HEK293 (cell line): ENCODE data around the gene JUP.

Experiments
- CTCF ChIA-PET: fragments of 350-600 bp; formaldehyde crosslinking; extraction: SDS; loops from one replicate; lab custom pipeline; 2021; ENCODE audit warnings: antibody characterized with exemption; lab: Yijun Ruan, JAX
- POLR2A ChIA-PET: fragments of 300-600 bp; formaldehyde crosslinking; extraction: SDS; loops from one replicate; lab custom pipeline; 2020; ENCODE audit warnings: antibody characterized with exemption, inconsistent platforms; lab: Yijun Ruan, JAX
- H3K27ac ChIP-seq: fragments of 200-500 bp; sonication (Bioruptor generic); 2 replicates; pipeline ENCODE4 v1.5.1; 2014; ENCODE audit warnings: low read depth, low read length, control low read depth, inconsistent platforms; ENCODE audit errors: extremely low read depth
- H3K36me3 ChIP-seq, 2 experiments: fragments of 200-500 bp in 1 of 2; sonication (Bioruptor generic) in 1 of 2; 1 replicate in 1 of 2; 2 replicates in 1 of 2; pipeline ENCODE4 v1.5.1; 2014 to 2017; ENCODE audit warnings: inconsistent platforms in 2 of 2, low read length in 2 of 2; ENCODE audit not compliant: control insufficient read depth in 2 of 2, insufficient read depth in 1 of 2
- H3K4me1 ChIP-seq: fragments of 200-500 bp; sonication (Bioruptor generic); 2 replicates; pipeline ENCODE4 v1.5.1; 2014; ENCODE audit warnings: mild to moderate bottlenecking, low read length, inconsistent platforms; ENCODE audit not compliant: control insufficient read depth, insufficient read depth
- H3K4me3 ChIP-seq: 2 replicates; pipeline ENCODE4 v1.5.1; 2011; ENCODE audit warnings: low read depth, mild to moderate bottlenecking, control low read depth, low read length, moderate library complexity
- H3K9me3 ChIP-seq: fragments of 200-500 bp; sonication (Bioruptor generic); 2 replicates; pipeline ENCODE4 v1.5.1; 2014; ENCODE audit warnings: low read depth, low read length, inconsistent platforms; ENCODE audit not compliant: control insufficient read depth, insufficient read depth
- ATF2 ChIP-seq: fragments of 450-650 bp; formaldehyde crosslinking; IDR thresholded peaks from 2 replicates; pipeline ENCODE4 v1.5.1; 2016; ENCODE audit warnings: missing biosample characterization, missing genetic modification characterization, low read depth
- GLIS1 ChIP-seq: fragments of 450-650 bp; formaldehyde crosslinking; IDR thresholded peaks from 2 replicates; pipeline ENCODE4 v1.5.1; 2016; ENCODE audit warnings: missing biosample characterization, missing genetic modification characterization
- GLIS2 ChIP-seq: fragments of 450-650 bp; formaldehyde crosslinking; IDR thresholded peaks from 2 replicates; pipeline ENCODE4 v1.5.1; 2016; ENCODE audit warnings: missing biosample characterization, missing genetic modification characterization
- SETDB1 ChIP-seq: IDR thresholded peaks from one replicate; pipeline ENCODE4 v1.6.1; 2017; ENCODE audit warnings: mild to moderate bottlenecking, low read length, moderate library complexity, mixed read lengths; ENCODE audit not compliant: insufficient read length
- ZBTB1 ChIP-seq: fragments of 450-650 bp; formaldehyde crosslinking; IDR thresholded peaks from 2 replicates; pipeline ENCODE4 v1.5.1; 2016; ENCODE audit warnings: missing biosample characterization, missing genetic modification characterization
- ZBTB48 ChIP-seq: fragments of 450-650 bp; formaldehyde crosslinking; IDR thresholded peaks from 2 replicates; pipeline ENCODE4 v1.5.1; 2016; ENCODE audit warnings: missing biosample characterization, missing genetic modification characterization
- ZBTB49 ChIP-seq: fragments of 450-650 bp; formaldehyde crosslinking; IDR thresholded peaks from 2 replicates; pipeline ENCODE4 v1.5.1; 2016; ENCODE audit warnings: missing biosample characterization, missing genetic modification characterization, low read depth
- ZNF16 ChIP-seq: fragments of 450-650 bp; formaldehyde crosslinking; IDR thresholded peaks from 2 replicates; pipeline ENCODE4 v1.5.1; 2016; ENCODE audit warnings: low read depth, missing biosample characterization, missing genetic modification characterization
- ZNF18 ChIP-seq: fragments of 450-650 bp; formaldehyde crosslinking; IDR thresholded peaks from 2 replicates; pipeline ENCODE4 v1.5.1; 2016; ENCODE audit warnings: missing biosample characterization, missing genetic modification characterization
- ZNF423 ChIP-seq: fragments of 450-650 bp; formaldehyde crosslinking; IDR thresholded peaks from 2 replicates; pipeline ENCODE4 v1.5.1; 2016; ENCODE audit warnings: missing biosample characterization, missing genetic modification characterization
- ZNF501 ChIP-seq: fragments of 450-650 bp; formaldehyde crosslinking; IDR thresholded peaks from 2 replicates; pipeline ENCODE4 v1.5.1; 2016; ENCODE audit warnings: missing biosample characterization, missing genetic modification characterization
- ZNF514 ChIP-seq: fragments of 450-650 bp; formaldehyde crosslinking; IDR thresholded peaks from 2 replicates; pipeline ENCODE4 v1.5.1; 2016; ENCODE audit warnings: missing biosample characterization, missing genetic modification characterization
- ZNF561 ChIP-seq: fragments of 450-650 bp; IDR thresholded peaks from 2 replicates; pipeline ENCODE4 v1.5.1; 2018; ENCODE audit warnings: missing biosample characterization, missing genetic modification characterization, borderline replicate concordance
- ZNF791 ChIP-seq: fragments of 450-650 bp; formaldehyde crosslinking; IDR thresholded peaks from 2 replicates; pipeline ENCODE4 v1.5.1; 2016; ENCODE audit warnings: missing biosample characterization, missing genetic modification characterization
- ZNF837 ChIP-seq: fragments of 450-650 bp; formaldehyde crosslinking; IDR thresholded peaks from 2 replicates; pipeline ENCODE4 v1.5.1; 2016; ENCODE audit warnings: missing biosample characterization, missing genetic modification characterization
- ZNF843 ChIP-seq: fragments of 450-650 bp; formaldehyde crosslinking; IDR thresholded peaks from 2 replicates; pipeline ENCODE4 v1.5.1; 2016; ENCODE audit warnings: missing biosample characterization, missing genetic modification characterization
- ZSCAN5A ChIP-seq: fragments of 450-650 bp; formaldehyde crosslinking; IDR thresholded peaks from 2 replicates; pipeline ENCODE4 v1.5.1; 2016; ENCODE audit warnings: missing biosample characterization, missing genetic modification characterization
- TF ChIP-seq, protein P1 (sequence below): fragments of 450-650 bp; formaldehyde crosslinking; IDR thresholded peaks from 2 replicates; pipeline ENCODE4 v1.5.1; 2016; ENCODE audit warnings: missing biosample characterization, missing genetic modification characterization
- TF ChIP-seq, protein P2 (sequence below): fragments of 450-650 bp; formaldehyde crosslinking; IDR thresholded peaks from 2 replicates; pipeline ENCODE4; 2016; ENCODE audit warnings: missing biosample characterization, missing genetic modification characterization
- TF ChIP-seq, protein P3 (sequence below): fragments of 450-650 bp; formaldehyde crosslinking; IDR thresholded peaks from 2 replicates; pipeline ENCODE4 v1.5.1; 2016; ENCODE audit warnings: missing biosample characterization, missing genetic modification characterization
- TF ChIP-seq, protein P4 (sequence below): fragments of 450-650 bp; formaldehyde crosslinking; IDR thresholded peaks from 2 replicates; pipeline ENCODE4 v1.5.1; 2016; ENCODE audit warnings: missing biosample characterization, missing genetic modification characterization
- TF ChIP-seq, protein P5 (sequence below): fragments of 450-650 bp; formaldehyde crosslinking; IDR thresholded peaks from 2 replicates; pipeline ENCODE4 v1.5.1; 2017; ENCODE audit warnings: missing biosample characterization, mild to moderate bottlenecking, missing genetic modification characterization, moderate library complexity

The JUP gene

DNA sequence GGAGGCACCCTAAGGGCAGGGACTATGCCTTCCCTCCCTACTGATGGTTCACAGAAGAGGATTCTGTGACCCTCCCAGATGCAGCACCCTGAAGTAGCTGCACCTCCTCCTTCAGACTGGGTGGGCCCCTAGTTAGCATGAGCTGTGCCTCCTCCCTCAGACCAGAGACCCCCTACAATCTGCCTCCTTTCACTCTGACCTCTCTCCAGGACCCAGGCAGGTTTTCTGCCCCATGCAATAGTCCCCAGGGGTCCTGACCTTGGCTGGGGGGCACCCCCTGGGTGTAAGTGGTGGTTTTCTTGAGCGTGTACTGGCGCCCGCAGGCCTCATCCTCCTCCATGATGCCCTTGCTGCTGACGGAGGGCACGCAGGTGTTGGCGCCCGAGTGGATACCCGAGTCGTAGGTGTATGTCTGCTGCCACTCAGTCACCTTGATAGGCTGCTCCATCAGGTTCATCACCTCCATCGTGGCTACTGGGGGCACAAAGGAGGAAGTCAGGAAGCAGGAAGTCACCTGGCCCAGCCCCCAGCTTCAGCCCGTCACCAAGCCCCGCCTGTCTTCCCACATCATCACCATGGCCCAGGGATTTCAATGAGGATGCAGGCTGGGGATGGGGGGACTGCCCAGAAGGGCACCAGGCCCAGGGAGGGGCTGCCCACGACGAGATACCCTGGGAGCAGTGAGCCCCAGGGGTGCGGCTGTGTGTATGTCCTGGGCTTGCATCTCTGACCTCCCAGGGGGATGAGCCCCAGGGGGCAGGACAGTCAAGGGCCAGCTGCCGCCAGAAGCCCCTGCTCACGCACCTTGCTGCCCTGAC is 14.9 kb downstream of the JUP start (continued):
- TF ChIP-seq, protein P1, sequence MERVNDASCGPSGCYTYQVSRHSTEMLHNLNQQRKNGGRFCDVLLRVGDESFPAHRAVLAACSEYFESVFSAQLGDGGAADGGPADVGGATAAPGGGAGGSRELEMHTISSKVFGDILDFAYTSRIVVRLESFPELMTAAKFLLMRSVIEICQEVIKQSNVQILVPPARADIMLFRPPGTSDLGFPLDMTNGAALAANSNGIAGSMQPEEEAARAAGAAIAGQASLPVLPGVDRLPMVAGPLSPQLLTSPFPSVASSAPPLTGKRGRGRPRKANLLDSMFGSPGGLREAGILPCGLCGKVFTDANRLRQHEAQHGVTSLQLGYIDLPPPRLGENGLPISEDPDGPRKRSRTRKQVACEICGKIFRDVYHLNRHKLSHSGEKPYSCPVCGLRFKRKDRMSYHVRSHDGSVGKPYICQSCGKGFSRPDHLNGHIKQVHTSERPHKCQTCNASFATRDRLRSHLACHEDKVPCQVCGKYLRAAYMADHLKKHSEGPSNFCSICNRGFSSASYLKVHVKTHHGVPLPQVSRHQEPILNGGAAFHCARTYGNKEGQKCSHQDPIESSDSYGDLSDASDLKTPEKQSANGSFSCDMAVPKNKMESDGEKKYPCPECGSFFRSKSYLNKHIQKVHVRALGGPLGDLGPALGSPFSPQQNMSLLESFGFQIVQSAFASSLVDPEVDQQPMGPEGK = no peak
- TF ChIP-seq GLIS1 (tag by site-specific recombination) = peak; percentile 61
- TF ChIP-seq ZNF561 (tag by site-specific recombination) = no peak
- TF ChIP-seq ZBTB48 = no peak
- TF ChIP-seq ZNF423 (tag by site-specific recombination) = 0 out of 2 replicates have a peak, but pooled peaks have one; percentile 7
- no peak for TF ChIP-seq ATF2
- TF ChIP-seq, protein P2, sequence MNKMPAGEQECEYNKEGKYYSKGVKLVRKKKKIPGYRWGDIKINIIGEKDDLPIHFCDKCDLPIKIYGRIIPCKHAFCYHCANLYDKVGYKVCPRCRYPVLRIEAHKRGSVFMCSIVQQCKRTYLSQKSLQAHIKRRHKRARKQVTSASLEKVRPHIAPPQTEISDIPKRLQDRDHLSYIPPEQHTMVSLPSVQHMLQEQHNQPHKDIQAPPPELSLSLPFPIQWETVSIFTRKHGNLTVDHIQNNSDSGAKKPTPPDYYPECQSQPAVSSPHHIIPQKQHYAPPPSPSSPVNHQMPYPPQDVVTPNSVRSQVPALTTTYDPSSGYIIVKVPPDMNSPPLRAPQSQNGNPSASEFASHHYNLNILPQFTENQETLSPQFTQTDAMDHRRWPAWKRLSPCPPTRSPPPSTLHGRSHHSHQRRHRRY = no peak
- TF ChIP-seq ZSCAN5A (tag by site-specific recombination) = no peak
- no peak for TF ChIP-seq ZBTB49
- no peak for TF ChIP-seq ZNF843
- no peak for TF ChIP-seq SETDB1
- peak; percentile 58 for TF ChIP-seq GLIS2 (tag by site-specific recombination)
- TF ChIP-seq ZBTB1 = no peak
- no peak for TF ChIP-seq ZNF18
- no peak for TF ChIP-seq ZNF501 (tag by site-specific recombination)

GRCh38 chr17:41769985-41770384 is 16.5 kb downstream of the JUP start:
- POLR2A ChIA-PET = interaction anchor here (0.6 to 1.2 kb wide), 2 partner anchors 17 to 37 kb away, joined by 4 read pairs; partner anchors contain the start of gene JUP
- CTCF ChIA-PET = interaction anchor here (0.6 to 2.0 kb wide), 3 partner anchors 16 to 1294 kb away, joined by 3 to 6 read pairs (median 3); no protein-coding TSS in a partner anchor
- H3K36me3 ChIP-seq = peaks cover 35 to 85% of the 10 kb centered on the region in 2 experiments
- TF ChIP-seq, protein P3, sequence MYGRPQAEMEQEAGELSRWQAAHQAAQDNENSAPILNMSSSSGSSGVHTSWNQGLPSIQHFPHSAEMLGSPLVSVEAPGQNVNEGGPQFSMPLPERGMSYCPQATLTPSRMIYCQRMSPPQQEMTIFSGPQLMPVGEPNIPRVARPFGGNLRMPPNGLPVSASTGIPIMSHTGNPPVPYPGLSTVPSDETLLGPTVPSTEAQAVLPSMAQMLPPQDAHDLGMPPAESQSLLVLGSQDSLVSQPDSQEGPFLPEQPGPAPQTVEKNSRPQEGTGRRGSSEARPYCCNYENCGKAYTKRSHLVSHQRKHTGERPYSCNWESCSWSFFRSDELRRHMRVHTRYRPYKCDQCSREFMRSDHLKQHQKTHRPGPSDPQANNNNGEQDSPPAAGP (tag by site-specific recombination) = no peak
- TF ChIP-seq ZNF791 (tag by site-specific recombination) (no peak), ZNF514 (tag by site-specific recombination) (no peak), ZNF16 (no peak), ZNF837 (tag by site-specific recombination) (no peak)
- TF ChIP-seq, protein P4, sequence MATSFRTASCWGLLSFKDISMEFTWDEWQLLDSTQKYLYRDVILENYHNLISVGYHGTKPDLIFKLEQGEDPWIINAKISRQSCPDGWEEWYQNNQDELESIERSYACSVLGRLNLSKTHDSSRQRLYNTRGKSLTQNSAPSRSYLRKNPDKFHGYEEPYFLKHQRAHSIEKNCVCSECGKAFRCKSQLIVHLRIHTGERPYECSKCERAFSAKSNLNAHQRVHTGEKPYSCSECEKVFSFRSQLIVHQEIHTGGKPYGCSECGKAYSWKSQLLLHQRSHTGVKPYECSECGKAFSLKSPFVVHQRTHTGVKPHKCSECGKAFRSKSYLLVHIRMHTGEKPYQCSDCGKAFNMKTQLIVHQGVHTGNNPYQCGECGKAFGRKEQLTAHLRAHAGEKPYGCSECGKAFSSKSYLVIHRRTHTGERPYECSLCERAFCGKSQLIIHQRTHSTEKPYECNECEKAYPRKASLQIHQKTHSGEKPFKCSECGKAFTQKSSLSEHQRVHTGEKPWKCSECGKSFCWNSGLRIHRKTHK (tag by site-specific recombination) = no peak
- TF ChIP-seq, protein P5, sequence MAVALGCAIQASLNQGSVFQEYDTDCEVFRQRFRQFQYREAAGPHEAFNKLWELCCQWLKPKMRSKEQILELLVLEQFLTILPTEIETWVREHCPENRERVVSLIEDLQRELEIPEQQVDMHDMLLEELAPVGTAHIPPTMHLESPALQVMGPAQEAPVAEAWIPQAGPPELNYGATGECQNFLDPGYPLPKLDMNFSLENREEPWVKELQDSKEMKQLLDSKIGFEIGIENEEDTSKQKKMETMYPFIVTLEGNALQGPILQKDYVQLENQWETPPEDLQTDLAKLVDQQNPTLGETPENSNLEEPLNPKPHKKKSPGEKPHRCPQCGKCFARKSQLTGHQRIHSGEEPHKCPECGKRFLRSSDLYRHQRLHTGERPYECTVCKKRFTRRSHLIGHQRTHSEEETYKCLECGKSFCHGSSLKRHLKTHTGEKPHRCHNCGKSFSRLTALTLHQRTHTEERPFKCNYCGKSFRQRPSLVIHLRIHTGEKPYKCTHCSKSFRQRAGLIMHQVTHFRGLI (tag by site-specific recombination) = no peak

More at GRCh38 chr17:41769985-41770384, 16.5 kb downstream of the JUP start:
- no peak overlapping the region for H3K4me3 ChIP-seq
- H3K27ac ChIP-seq = no peak overlapping the region
- H3K4me1 ChIP-seq = peaks cover 4% of the 10 kb centered on the region; the same call in 1 of the 2 replicates
- no peaks in the 10 kb centered on the region for H3K9me3 ChIP-seq
